ENCODE data around the gene TGFBI. TPM values are rescaled to one million over a fixed set of nuclear protein-coding genes. Genes with fewer than 3 reads are reported as not detected.

TGFBI gene
- total RNA-seq, 1 donor from 2014 or later = 2.3 TPM

DNA sequence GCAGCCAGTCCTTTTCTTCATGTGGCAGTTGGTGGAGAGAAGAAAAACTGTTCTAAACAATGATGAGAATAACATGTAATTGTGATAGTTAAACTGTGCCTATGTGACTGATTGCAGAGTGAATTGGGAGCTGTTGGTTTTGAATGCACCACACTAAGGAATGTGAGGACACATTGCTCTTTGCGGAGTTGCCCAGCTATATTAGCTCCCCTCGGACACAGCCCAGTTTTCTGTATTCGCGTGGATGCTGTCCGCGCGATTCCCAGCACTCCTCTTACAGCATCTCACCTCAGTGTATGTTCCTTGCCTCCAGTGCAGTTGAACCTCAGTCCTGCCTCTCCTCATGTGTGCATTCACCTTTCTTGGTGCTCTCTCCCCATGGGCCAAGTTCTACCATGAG is 32.2 kb downstream of the TGFBI start:
- H3K36me3 Mint-ChIP-seq (ENCODE audit: insufficient read depth) = no peaks in the 10 kb centered on the region
- TF ChIP-seq, protein P1, sequence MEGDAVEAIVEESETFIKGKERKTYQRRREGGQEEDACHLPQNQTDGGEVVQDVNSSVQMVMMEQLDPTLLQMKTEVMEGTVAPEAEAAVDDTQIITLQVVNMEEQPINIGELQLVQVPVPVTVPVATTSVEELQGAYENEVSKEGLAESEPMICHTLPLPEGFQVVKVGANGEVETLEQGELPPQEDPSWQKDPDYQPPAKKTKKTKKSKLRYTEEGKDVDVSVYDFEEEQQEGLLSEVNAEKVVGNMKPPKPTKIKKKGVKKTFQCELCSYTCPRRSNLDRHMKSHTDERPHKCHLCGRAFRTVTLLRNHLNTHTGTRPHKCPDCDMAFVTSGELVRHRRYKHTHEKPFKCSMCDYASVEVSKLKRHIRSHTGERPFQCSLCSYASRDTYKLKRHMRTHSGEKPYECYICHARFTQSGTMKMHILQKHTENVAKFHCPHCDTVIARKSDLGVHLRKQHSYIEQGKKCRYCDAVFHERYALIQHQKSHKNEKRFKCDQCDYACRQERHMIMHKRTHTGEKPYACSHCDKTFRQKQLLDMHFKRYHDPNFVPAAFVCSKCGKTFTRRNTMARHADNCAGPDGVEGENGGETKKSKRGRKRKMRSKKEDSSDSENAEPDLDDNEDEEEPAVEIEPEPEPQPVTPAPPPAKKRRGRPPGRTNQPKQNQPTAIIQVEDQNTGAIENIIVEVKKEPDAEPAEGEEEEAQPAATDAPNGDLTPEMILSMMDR (IDR thresholded peaks at IDR 0.05; ENCODE audit: unreplicated experiment) = no peak
- no peak overlapping the region for H3K4me3 Mint-ChIP-seq (ENCODE audit: low read depth)
- DNase-seq (ENCODE audit: low spot score, unreplicated experiment) = no peak
- no peaks in the 10 kb centered on the region for H3K4me1 Mint-ChIP-seq (ENCODE audit: low read depth)
- peaks cover 11% of the 10 kb centered on the region for H3K27me3 Mint-ChIP-seq
- no peaks in the 10 kb centered on the region for H3K9me3 Mint-ChIP-seq (ENCODE audit: low read depth)
- H3K27ac Mint-ChIP-seq = no peak overlapping the region

DNA sequence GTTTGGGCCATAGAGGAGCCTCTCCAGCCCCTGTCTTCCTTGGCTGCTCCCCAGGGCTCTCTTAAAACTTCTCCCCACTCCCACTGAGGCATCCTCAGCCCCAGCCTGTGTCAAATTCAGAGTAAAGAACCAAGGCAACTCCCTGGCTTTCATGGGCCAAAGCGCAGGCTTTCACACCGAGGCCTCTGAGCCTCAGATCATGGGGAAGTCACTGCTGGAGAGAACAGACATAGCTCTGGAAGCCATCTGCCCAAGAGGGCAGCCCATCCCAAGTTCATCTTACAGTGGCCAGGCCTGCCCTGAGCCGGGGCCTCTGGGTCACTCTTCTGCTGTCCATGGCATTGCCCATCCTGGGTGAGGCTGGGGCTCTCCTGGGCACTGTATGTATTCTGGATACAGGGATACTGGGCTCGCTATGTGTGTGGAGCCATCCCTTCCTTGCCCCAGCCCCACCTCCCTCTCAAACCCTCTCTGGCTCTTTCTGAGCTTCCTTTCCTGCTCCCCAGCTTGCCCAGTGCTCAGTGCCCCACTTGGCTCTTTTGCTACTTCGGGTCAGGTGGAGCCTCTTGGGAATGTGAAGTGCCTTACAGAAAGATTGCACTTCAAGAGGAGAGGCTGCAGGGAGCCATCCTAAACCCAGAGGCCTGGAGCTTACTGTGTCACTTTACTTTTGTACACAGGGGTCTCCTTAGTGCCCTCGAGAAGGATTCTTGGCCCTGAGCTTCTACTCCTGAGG is 33.0 kb downstream of the TGFBI start:
- no peaks in the 10 kb centered on the region for H3K36me3 Mint-ChIP-seq (ENCODE audit: insufficient read depth)
- peaks cover 8% of the 10 kb centered on the region for H3K27me3 Mint-ChIP-seq
- H3K27ac Mint-ChIP-seq = no peak overlapping the region
- H3K4me1 Mint-ChIP-seq (ENCODE audit: low read depth) = no peaks in the 10 kb centered on the region
- H3K9me3 Mint-ChIP-seq (ENCODE audit: low read depth) = no peaks in the 10 kb centered on the region
- H3K4me3 Mint-ChIP-seq (ENCODE audit: low read depth) = no peak overlapping the region
- DNase-seq (ENCODE audit: low spot score, unreplicated experiment) = no peak
- TF ChIP-seq, protein P1 (IDR thresholded peaks at IDR 0.05; ENCODE audit: unreplicated experiment) = no peak

DNA sequence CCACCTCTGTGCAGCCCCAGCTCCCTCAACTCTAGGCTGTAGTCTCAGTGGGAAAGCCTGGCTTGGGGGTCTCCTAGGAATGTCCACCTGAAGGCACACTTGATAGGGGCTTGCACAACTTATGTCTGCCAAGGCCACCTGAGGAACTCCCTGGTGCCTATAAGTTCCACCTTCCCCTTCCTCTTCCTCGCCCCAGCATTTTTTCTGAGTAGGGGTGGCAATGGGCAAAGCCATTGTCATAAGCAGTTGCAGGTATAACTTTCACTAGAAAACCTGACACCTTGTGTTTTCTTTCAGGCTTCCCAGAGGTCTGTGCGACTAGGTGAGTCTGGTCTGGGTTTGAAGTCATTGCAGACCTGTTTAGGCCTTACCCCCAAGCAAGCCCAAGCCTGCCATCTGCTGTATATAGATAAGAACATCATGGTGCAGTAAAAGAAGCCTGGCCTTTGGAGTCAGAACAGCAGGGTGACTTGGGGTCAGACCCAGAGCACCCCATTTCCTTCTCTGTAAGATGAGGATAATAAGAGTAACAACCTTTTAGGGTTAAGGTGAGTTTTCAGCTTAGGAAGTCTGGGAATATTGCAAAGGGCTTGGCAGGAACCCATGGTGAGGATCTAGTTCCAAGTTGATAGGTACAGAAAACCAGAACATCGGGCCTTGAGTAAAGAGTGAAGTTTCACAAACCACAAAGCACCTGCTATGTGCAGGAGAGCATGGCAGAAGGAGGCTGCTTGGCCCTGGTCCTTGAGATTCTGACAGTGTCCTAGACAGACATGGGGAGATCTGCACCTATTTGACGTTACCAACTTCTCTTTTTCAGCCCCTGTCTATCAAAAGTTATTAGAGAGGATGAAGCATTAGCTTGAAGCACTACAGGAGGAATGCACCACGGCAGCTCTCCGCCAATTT is 33.8 kb downstream of the TGFBI start:
- H3K27ac Mint-ChIP-seq = no peak overlapping the region
- no peak for DNase-seq (ENCODE audit: low spot score, unreplicated experiment)
- H3K36me3 Mint-ChIP-seq (ENCODE audit: insufficient read depth) = no peaks in the 10 kb centered on the region
- H3K4me1 Mint-ChIP-seq (ENCODE audit: low read depth) = peaks cover 2% of the 10 kb centered on the region
- H3K4me3 Mint-ChIP-seq (ENCODE audit: low read depth) = no peak overlapping the region
- peaks cover 5% of the 10 kb centered on the region for H3K27me3 Mint-ChIP-seq
- H3K9me3 Mint-ChIP-seq (ENCODE audit: low read depth) = no peaks in the 10 kb centered on the region
- TF ChIP-seq, protein P1 (IDR thresholded peaks at IDR 0.05; ENCODE audit: unreplicated experiment) = peak; percentile 46

DNA sequence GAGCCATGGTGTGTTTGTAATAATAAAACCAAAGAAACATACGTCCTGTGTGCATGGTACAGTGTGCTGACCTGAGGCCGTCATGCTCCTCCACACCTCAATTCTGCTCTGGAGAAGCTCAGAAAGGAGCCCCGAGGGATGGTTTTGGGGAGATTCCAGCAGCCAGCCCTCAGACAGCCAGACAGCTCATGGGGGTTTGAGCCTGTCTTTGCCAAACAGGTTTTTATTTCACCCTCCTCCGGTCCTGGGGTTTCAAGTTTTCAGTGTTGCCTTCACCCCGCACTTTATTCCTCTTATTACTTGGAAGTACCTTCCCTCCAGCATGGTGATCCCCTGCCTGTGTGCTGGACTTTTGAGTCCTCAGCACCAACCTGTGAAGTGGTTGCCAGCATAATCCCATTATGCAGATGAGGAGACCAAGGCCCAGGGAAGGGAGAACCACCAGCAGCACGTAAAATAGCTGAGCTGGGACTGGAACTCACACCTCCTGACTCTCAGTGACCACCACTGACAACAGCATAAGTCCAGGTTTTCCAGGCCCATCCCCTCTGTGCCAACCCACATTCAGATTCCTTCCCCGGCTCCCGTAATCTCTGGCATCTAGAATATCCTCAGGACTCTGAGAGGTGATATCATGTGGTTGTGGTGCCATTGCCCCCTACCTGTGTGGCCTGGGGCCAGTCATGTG is 35.1 kb downstream of the TGFBI start:
- H3K36me3 Mint-ChIP-seq (ENCODE audit: insufficient read depth) = no peaks in the 10 kb centered on the region
- H3K4me1 Mint-ChIP-seq (ENCODE audit: low read depth) = peaks cover 2% of the 10 kb centered on the region
- H3K27ac Mint-ChIP-seq = no peak overlapping the region
- TF ChIP-seq, protein P1 (IDR thresholded peaks at IDR 0.05; ENCODE audit: unreplicated experiment) = no peak
- H3K4me3 Mint-ChIP-seq (ENCODE audit: low read depth) = no peak overlapping the region
- no peaks in the 10 kb centered on the region for H3K9me3 Mint-ChIP-seq (ENCODE audit: low read depth)
- peaks cover 3% of the 10 kb centered on the region for H3K27me3 Mint-ChIP-seq
- no peak for DNase-seq (ENCODE audit: low spot score, unreplicated experiment)

DNA sequence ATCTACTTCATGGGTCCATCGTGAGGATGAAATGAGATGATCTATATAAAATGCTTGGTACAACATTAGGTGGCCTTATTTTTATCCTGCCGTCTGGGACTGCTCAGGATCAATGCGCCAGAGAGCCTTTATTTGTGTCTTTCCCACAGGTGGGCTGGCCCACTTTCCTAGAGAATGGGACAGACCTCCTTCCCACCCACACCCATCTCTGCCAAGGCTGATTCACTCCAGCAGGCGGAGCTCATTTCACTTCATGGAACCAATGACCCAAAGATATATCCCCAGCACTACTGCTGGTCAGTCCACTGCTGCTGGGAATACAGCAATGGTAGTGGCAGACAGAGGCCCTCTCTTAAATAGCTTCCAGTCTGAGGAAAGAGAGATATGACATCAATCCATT is 35.7 kb downstream of the TGFBI start:
- Mint-ChIP-seq H3K9me3 (ENCODE audit: low read depth) (peaks cover 5% of the 10 kb centered on the region), H3K4me1 (ENCODE audit: low read depth) (peaks cover 2% of the 10 kb centered on the region), H3K27me3 (peaks cover 3% of the 10 kb centered on the region), H3K4me3 (ENCODE audit: low read depth) (no peak overlapping the region), H3K27ac (no peak overlapping the region), H3K36me3 (ENCODE audit: insufficient read depth) (no peaks in the 10 kb centered on the region)
- no peak for DNase-seq (ENCODE audit: low spot score, unreplicated experiment)
- TF ChIP-seq, protein P1 (IDR thresholded peaks at IDR 0.05; ENCODE audit: unreplicated experiment) = no peak

All from progenitor cell of endocrine pancreas (in vitro differentiated cells).